Measurements from ENCODE around the gene PRTN3. TPM values are rescaled to one million over a fixed set of nuclear protein-coding genes. Genes with fewer than 3 reads are reported as not detected.
A peak's percentile ranks its signal among the peaks of the same experiment; 100 is the strongest.

PRTN3 gene
- total and polyA plus RNA-seq, 5 donors from 2014 or later, result not detected

GRCh38 chr19:805166-805551 lies 35.6 kb upstream of the PRTN3 start:
- Mint-ChIP-seq H3K27me3 (no peaks in the 10 kb centered on the region), H3K27ac (no peak overlapping the region), H3K4me1 (peaks cover 0 to 51% (median 16%) of the 10 kb centered on the region in 4 donors), H3K4me3 (peak overlapping the region in 1 of 4 donors; percentile 71), H3K9me3 (peaks cover 0 to 2% (median 0%) of the 10 kb centered on the region in 7 donors), H3K36me3 (peaks cover 20% of the 10 kb centered on the region)
- Histone ChIP-seq H3K4me3 (ENCODE audit: low read depth, low read length) (no peak overlapping the region), H3K36me3 (ENCODE audit: control insufficient read depth, insufficient read depth, low read length) (peaks cover 62% of the 10 kb centered on the region), H3K9me3 (ENCODE audit: control insufficient read depth in 2 of 2, low read length in 2 of 2) (no peaks in the 10 kb centered on the region), H3K27ac (ENCODE audit: insufficient read depth, low read length, poor library complexity, severe bottlenecking) (no peak overlapping the region), H3K27me3 (ENCODE audit: control insufficient read depth, insufficient read depth, low read length) (no peaks in the 10 kb centered on the region), H3K4me1 (ENCODE audit: control insufficient read depth, insufficient read depth, low read length, poor library complexity, severe bottlenecking) (peaks cover 36% of the 10 kb centered on the region)
- no peak for DNase-seq
- ATAC-seq (ENCODE audit: low read depth in 2 of 2), result no peak

- Histone ChIP-seq H3K36me3 (ENCODE audit: control insufficient read depth, insufficient read depth, low read length) (peaks cover 67% of the 10 kb centered on the region), H3K4me1 (ENCODE audit: control insufficient read depth, insufficient read depth, low read length, poor library complexity, severe bottlenecking) (peaks cover 29% of the 10 kb centered on the region), H3K9me3 (ENCODE audit: control insufficient read depth in 2 of 2, low read length in 2 of 2) (no peaks in the 10 kb centered on the region), H3K27me3 (ENCODE audit: control insufficient read depth, insufficient read depth, low read length) (no peaks in the 10 kb centered on the region), H3K27ac (ENCODE audit: insufficient read depth, low read length, poor library complexity, severe bottlenecking) (no peak overlapping the region), H3K4me3 (ENCODE audit: low read depth, low read length) (no peak overlapping the region)
- Mint-ChIP-seq H3K36me3 (peaks cover 14% of the 10 kb centered on the region), H3K4me3 (no peak overlapping the region), H3K27me3 (no peaks in the 10 kb centered on the region), H3K27ac (no peak overlapping the region), H3K4me1 (peaks cover 0 to 44% (median 11%) of the 10 kb centered on the region in 4 donors), H3K9me3 (peaks cover 0 to 2% (median 0%) of the 10 kb centered on the region in 7 donors)
- ATAC-seq (ENCODE audit: low read depth in 2 of 2) (no peak), DNase-seq (no peak)
These were observed 34.9 kb upstream of the PRTN3 start for GRCh38 chr19:805600-806550.

- H3K4me3 Mint-ChIP-seq, result peak overlapping the region in 1 of 4 donors; percentile 44
- no peak overlapping the region for H3K27ac Mint-ChIP-seq
- no peaks in the 10 kb centered on the region for H3K9me3 ChIP-seq (ENCODE audit: control insufficient read depth in 2 of 2, low read length in 2 of 2)
- H3K4me1 ChIP-seq (ENCODE audit: control insufficient read depth, insufficient read depth, low read length, poor library complexity, severe bottlenecking), result peaks cover 19% of the 10 kb centered on the region
- no peaks in the 10 kb centered on the region for H3K27me3 ChIP-seq (ENCODE audit: control insufficient read depth, insufficient read depth, low read length)
- no peaks in the 10 kb centered on the region for H3K27me3 Mint-ChIP-seq
- H3K36me3 ChIP-seq (ENCODE audit: control insufficient read depth, insufficient read depth, low read length), result peaks cover 77% of the 10 kb centered on the region
- peaks cover 14% of the 10 kb centered on the region for H3K36me3 Mint-ChIP-seq
- no peak for DNase-seq
- H3K4me1 Mint-ChIP-seq, result peaks cover 0 to 34% (median 8%) of the 10 kb centered on the region in 4 donors
- no peak overlapping the region for H3K4me3 ChIP-seq (ENCODE audit: low read depth, low read length)
- no peak for ATAC-seq (ENCODE audit: low read depth in 2 of 2)
- H3K9me3 Mint-ChIP-seq, result peaks cover 0 to 2% (median 0%) of the 10 kb centered on the region in 7 donors
- H3K27ac ChIP-seq (ENCODE audit: insufficient read depth, low read length, poor library complexity, severe bottlenecking), result no peak overlapping the region
These were observed 33.9 kb upstream of the PRTN3 start for GRCh38 chr19:806815-807421.

GRCh38 chr19:807627-808422 lies 33.0 kb upstream of the PRTN3 start:
- Histone ChIP-seq H3K27me3 (ENCODE audit: control insufficient read depth, insufficient read depth, low read length) (no peaks in the 10 kb centered on the region), H3K4me1 (ENCODE audit: control insufficient read depth, insufficient read depth, low read length, poor library complexity, severe bottlenecking) (peaks cover 9% of the 10 kb centered on the region), H3K4me3 (ENCODE audit: low read depth, low read length) (no peak overlapping the region), H3K9me3 (ENCODE audit: control insufficient read depth in 2 of 2, low read length in 2 of 2) (no peaks in the 10 kb centered on the region), H3K27ac (ENCODE audit: insufficient read depth, low read length, poor library complexity, severe bottlenecking) (no peak overlapping the region), H3K36me3 (ENCODE audit: control insufficient read depth, insufficient read depth, low read length) (peaks cover 79% of the 10 kb centered on the region)
- H3K4me3 Mint-ChIP-seq, result peak overlapping the region in 2 of 4 donors; percentile 24 to 44
- H3K27me3 Mint-ChIP-seq, result no peaks in the 10 kb centered on the region
- H3K36me3 Mint-ChIP-seq, result peaks cover 11% of the 10 kb centered on the region
- DNase-seq (no peak), ATAC-seq (ENCODE audit: low read depth in 2 of 2) (no peak)
- H3K4me1 Mint-ChIP-seq, result peaks cover 0 to 25% (median 4%) of the 10 kb centered on the region in 4 donors
- peaks cover 0 to 2% (median 0%) of the 10 kb centered on the region in 7 donors for H3K9me3 Mint-ChIP-seq
- H3K27ac Mint-ChIP-seq, result peak overlapping the region in 1 of 3 donors; percentile 26

GRCh38 chr19:808423-808775 lies 32.4 kb upstream of the PRTN3 start:
- Mint-ChIP-seq H3K4me1 (peaks cover 0 to 19% (median 3%) of the 10 kb centered on the region in 4 donors), H3K27ac (no peak overlapping the region), H3K36me3 (peaks cover 11% of the 10 kb centered on the region), H3K27me3 (no peaks in the 10 kb centered on the region), H3K4me3 (no peak overlapping the region), H3K9me3 (peaks cover 0 to 2% (median 0%) of the 10 kb centered on the region in 7 donors)
- Histone ChIP-seq H3K27ac (ENCODE audit: insufficient read depth, low read length, poor library complexity, severe bottlenecking) (no peak overlapping the region), H3K36me3 (ENCODE audit: control insufficient read depth, insufficient read depth, low read length) (peaks cover 77% of the 10 kb centered on the region), H3K4me3 (ENCODE audit: low read depth, low read length) (no peak overlapping the region), H3K27me3 (ENCODE audit: control insufficient read depth, insufficient read depth, low read length) (no peaks in the 10 kb centered on the region), H3K9me3 (ENCODE audit: control insufficient read depth in 2 of 2, low read length in 2 of 2) (no peaks in the 10 kb centered on the region), H3K4me1 (ENCODE audit: control insufficient read depth, insufficient read depth, low read length, poor library complexity, severe bottlenecking) (peaks cover 4% of the 10 kb centered on the region)
- DNase-seq, result no peak
- no peak for ATAC-seq (ENCODE audit: low read depth in 2 of 2)

- ATAC-seq (ENCODE audit: low read depth in 2 of 2) (no peak), DNase-seq (no peak)
- H3K27ac Mint-ChIP-seq, result no peak overlapping the region
- Histone ChIP-seq H3K4me3 (ENCODE audit: low read depth, low read length) (no peak overlapping the region), H3K27me3 (ENCODE audit: control insufficient read depth, insufficient read depth, low read length) (no peaks in the 10 kb centered on the region), H3K9me3 (ENCODE audit: control insufficient read depth in 2 of 2, low read length in 2 of 2) (no peaks in the 10 kb centered on the region), H3K4me1 (ENCODE audit: control insufficient read depth, insufficient read depth, low read length, poor library complexity, severe bottlenecking) (no peaks in the 10 kb centered on the region), H3K36me3 (ENCODE audit: control insufficient read depth, insufficient read depth, low read length) (peaks cover 59% of the 10 kb centered on the region), H3K27ac (ENCODE audit: insufficient read depth, low read length, poor library complexity, severe bottlenecking) (no peak overlapping the region)
- H3K4me1 Mint-ChIP-seq, result peaks cover 0 to 11% (median 3%) of the 10 kb centered on the region in 4 donors
- peaks cover 0 to 2% (median 0%) of the 10 kb centered on the region in 7 donors for H3K9me3 Mint-ChIP-seq
- H3K4me3 Mint-ChIP-seq, result no peak overlapping the region
- H3K36me3 Mint-ChIP-seq, result peaks cover 11% of the 10 kb centered on the region
- H3K27me3 Mint-ChIP-seq, result no peaks in the 10 kb centered on the region
These were observed 30.5 kb upstream of the PRTN3 start for GRCh38 chr19:810077-810855.
